Upper lobe of left lung (tissue), 4 donors: ENCODE data around the gene PRKCQ.

Source experiments
- CTCF ChIP-seq, 6 experiments: fragments of 450-650 bp in 4 of 6; fragments of 200-600 bp in 2 of 6; sonication (generic) in 2 of 6; IDR thresholded peaks; one replicate each; pipeline ENCODE4 v1.5.1; 2016 to 2019; ENCODE audit warnings: antibody characterized with exemption in 6 of 6
- EP300 ChIP-seq, 4 donors: sonication (generic); formaldehyde crosslinking; IDR thresholded peaks; one replicate each; pipeline ENCODE4 v1.5.1; 2017; ENCODE audit warnings: antibody characterized with exemption in 4 of 4, control low read depth in 2 of 4

GRCh38 chr10:6570893-6571292, 9.2 kb downstream of the PRKCQ start:
- TF ChIP-seq CTCF (IDR thresholded peaks at IDR 0.05) (no peak), EP300 (IDR thresholded peaks at IDR 0.05) (no peak)
